Breast epithelium (tissue), 4 donors: ENCODE results near the gene FAM81B. TPM values are rescaled to one million over a fixed set of nuclear protein-coding genes. Genes with fewer than 3 reads are reported as not detected.
"Not testable (repeated sequence)": the region's sequence is repeated elsewhere in the genome, so short reads cannot be mapped to it uniquely, and the experiment has no call there.

ENCODE experiments used
- DNase-seq, 2 donors: peaks; one replicate each; pipeline ENCODE4 v3.0.0-alpha.2; 2019; ENCODE audit warnings: low spot score in 2 of 2
- H3K27ac ChIP-seq, 2 donors: fragments of 200-600 bp; sonication (generic) in 1 of 2; one replicate each; pipeline ENCODE4 v1.5.1; 2016 to 2019; ENCODE audit warnings: mild to moderate bottlenecking in 1 of 2
- H3K27me3 ChIP-seq, 2 donors: fragments of 200-600 bp; sonication (generic) in 1 of 2; one replicate each; pipeline versions ENCODE4 v1.5.1 to v1.6.0; 2017 to 2019; ENCODE audit warnings: control low read depth in 1 of 2, mild to moderate bottlenecking in 1 of 2
- H3K36me3 ChIP-seq: fragments of 200-600 bp; one replicate; pipeline ENCODE4 v1.5.1; 2019
- H3K4me1 ChIP-seq, 2 donors: fragments of 200-600 bp; sonication (generic); one replicate each; pipeline ENCODE4 v1.5.1; 2016 to 2019; ENCODE audit warnings: control low read depth in 1 of 2
- H3K4me3 ChIP-seq, 3 donors: fragments of 200-600 bp; sonication (generic); 1 replicate in 2 of 3; 2 replicates in 1 of 3; pipeline ENCODE4 v1.5.1; 2016 to 2019; ENCODE audit warnings: mild to moderate bottlenecking in 3 of 3, moderate library complexity in 2 of 3
- H3K9me3 ChIP-seq, 2 donors: fragments of 200-600 bp; sonication (generic) in 1 of 2; one replicate each; pipeline ENCODE4 v1.5.1; 2016 to 2019; ENCODE audit warnings: control low read depth in 1 of 2
- POLR2A ChIP-seq: fragments of 450-650 bp; IDR thresholded peaks from one replicate; pipeline ENCODE4 v1.6.1; 2016; ENCODE audit warnings: antibody characterized with exemption, mild to moderate bottlenecking, moderate library complexity
- POLR2AphosphoS5 ChIP-seq, 3 donors: sonication (generic); formaldehyde crosslinking; IDR thresholded peaks; one replicate each; pipeline ENCODE4 v1.6.1; 2017; ENCODE audit warnings: antibody characterized with exemption in 3 of 3
- intact Hi-C: fragments of 100-400 bp; cut with DNase I; formaldehyde crosslinking; loops from one replicate; pipeline ENCODE4 v1.15.1; 2023; ENCODE audit warnings: low total_unique reads
- total RNA-seq, 3 donors: library from RNA; depleted of rRNA; stranded (reverse); fragments of >200 nt; gene quantifications; one replicate each; pipeline ENCODE4 v1.1.0, GENCODE V29; 2016
- TF ChIP-seq, protein P1 (sequence below), 3 donors: fragments of 450-650 bp; IDR thresholded peaks; one replicate each; pipeline ENCODE4 v1.5.1; 2016 to 2017; ENCODE audit warnings: antibody characterized with exemption in 3 of 3, mild to moderate bottlenecking in 3 of 3, moderate library complexity in 3 of 3

Gene FAM81B
- total RNA-seq, 3 donors from 2014 or later, result 2.6 TPM; not detected in 2

DNA sequence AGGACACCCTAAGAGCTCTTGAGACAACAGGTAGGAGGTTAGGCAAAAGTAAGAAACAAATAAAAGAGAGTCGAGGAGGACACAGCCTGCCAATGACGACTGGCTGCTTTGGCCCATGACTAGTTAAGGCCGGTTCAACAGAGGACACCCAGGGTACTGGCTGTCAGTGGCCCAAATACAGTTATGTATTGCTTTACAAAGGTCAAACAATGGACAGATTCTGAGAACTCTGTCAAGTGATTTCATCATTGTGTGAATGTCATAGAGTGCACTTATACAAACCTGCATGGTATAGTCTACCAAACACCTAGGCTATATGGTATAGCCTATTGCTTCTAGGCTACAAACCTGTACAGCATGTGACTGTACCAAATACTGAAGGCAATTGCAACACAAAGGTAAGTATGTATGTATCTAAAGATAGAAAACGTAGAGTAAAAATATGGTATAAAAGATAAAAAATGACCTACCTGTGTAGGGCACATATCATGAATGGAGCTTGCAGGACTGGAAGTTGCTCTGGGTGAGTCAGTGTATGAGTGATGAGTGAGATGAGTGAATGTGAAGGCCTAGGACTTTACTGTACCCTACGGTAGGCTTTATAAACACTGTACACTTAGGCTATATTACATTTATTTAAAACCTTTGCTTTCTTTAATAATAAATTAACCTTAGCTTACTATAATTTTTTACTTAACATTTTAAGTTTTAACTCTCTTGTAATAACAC lies 6.5 kb upstream of the FAM81B start:
- TF ChIP-seq, protein P1, sequence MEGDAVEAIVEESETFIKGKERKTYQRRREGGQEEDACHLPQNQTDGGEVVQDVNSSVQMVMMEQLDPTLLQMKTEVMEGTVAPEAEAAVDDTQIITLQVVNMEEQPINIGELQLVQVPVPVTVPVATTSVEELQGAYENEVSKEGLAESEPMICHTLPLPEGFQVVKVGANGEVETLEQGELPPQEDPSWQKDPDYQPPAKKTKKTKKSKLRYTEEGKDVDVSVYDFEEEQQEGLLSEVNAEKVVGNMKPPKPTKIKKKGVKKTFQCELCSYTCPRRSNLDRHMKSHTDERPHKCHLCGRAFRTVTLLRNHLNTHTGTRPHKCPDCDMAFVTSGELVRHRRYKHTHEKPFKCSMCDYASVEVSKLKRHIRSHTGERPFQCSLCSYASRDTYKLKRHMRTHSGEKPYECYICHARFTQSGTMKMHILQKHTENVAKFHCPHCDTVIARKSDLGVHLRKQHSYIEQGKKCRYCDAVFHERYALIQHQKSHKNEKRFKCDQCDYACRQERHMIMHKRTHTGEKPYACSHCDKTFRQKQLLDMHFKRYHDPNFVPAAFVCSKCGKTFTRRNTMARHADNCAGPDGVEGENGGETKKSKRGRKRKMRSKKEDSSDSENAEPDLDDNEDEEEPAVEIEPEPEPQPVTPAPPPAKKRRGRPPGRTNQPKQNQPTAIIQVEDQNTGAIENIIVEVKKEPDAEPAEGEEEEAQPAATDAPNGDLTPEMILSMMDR (IDR thresholded peaks at IDR 0.05), result no peak
- no peak for TF ChIP-seq POLR2A
- TF ChIP-seq POLR2AphosphoS5 (IDR thresholded peaks at IDR 0.05), result no peak
- Histone ChIP-seq H3K4me3 (no peak overlapping the region), H3K4me1 (no peaks in the 10 kb centered on the region), H3K27ac (no peak overlapping the region), H3K9me3 (peaks cover 4 to 10% of the 10 kb centered on the region in 2 donors), H3K27me3 (no peaks in the 10 kb centered on the region), H3K36me3 (no peaks in the 10 kb centered on the region)
- DNase-seq, result no peak
- intact Hi-C loops, result no loop called here

DNA sequence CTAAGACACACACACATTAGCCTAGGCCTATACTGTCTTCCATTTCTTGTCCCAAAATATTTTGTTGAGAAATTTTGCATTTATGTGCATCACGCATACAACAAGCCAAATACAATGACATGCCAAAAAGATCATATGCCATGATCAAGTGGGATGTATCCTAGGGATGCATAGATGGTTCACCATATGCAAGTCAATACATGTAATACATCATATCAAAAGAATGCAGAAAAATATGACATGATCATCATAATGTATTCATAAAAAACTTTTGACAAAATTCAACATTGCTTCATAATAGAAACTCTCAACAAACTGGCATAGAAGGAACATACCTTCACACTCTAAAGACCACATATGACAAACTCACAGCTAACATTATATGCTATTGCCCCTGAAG lies 5.8 kb upstream of the FAM81B start:
- H3K4me1 ChIP-seq, result no peaks in the 10 kb centered on the region
- H3K27ac ChIP-seq, result no peak overlapping the region
- no peaks in the 10 kb centered on the region for H3K27me3 ChIP-seq
- TF ChIP-seq POLR2AphosphoS5 (IDR thresholded peaks at IDR 0.05) (no peak), POLR2A (no peak)
- TF ChIP-seq, protein P1 (IDR thresholded peaks at IDR 0.05), result no peak
- no peaks in the 10 kb centered on the region for H3K36me3 ChIP-seq
- H3K4me3 ChIP-seq, result no peak overlapping the region
- intact Hi-C loops, result no loop called here
- DNase-seq, result no peak
- peaks cover 4 to 9% of the 10 kb centered on the region in 2 donors for H3K9me3 ChIP-seq

DNA sequence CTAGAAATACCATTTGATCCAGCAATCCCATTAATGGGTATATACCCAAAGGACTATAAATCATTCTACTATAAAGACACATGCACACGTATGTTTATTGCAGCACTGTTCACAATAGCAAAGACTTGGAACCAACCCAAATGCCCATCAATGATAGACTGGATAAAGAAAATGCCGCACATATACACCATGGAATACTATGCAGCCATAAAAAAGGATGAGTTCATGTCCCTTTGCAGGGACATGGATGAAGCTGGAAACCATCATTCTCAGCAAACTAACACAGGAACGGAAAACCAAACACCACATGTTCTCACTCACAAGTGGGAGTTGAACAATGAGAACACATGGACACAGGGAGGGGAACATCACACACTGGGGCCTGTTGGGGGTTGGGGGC lies 799 bp downstream of the FAM81B start:
- H3K9me3 ChIP-seq, H3K4me3 ChIP-seq, H3K4me1 ChIP-seq, H3K27me3 ChIP-seq, DNase-seq, intact Hi-C loops, H3K36me3 ChIP-seq, H3K27ac ChIP-seq: not testable (repeated sequence)

DNA sequence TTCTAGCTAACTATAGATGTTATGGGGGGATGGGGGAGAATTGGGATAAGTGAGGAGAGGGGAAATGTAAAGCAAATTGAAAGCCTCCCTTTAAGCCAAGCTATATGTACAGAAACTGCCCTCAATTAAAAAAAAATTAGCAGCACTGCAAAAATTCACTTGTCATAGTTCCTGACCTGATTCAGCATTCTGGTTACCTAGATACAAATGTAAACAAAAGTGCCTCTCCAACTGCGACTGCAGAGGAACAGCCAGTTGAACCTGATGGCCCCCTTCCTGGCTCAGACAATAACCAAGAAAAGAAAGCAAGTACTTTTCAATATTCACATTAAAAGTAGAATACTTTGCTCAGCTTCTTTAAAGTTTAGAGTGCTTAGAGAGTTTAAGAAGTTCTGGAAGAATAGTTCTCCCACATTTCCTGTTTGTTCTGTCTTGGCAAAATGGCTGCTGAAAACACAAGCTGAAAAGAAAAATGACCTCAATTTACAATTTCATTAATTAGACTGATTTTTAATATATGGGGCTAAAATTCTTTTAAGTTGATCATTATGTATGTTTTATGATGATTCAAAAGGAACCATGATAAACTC lies 1.5 kb downstream of the FAM81B start:
- intact Hi-C loops, result no loop called here

DNA sequence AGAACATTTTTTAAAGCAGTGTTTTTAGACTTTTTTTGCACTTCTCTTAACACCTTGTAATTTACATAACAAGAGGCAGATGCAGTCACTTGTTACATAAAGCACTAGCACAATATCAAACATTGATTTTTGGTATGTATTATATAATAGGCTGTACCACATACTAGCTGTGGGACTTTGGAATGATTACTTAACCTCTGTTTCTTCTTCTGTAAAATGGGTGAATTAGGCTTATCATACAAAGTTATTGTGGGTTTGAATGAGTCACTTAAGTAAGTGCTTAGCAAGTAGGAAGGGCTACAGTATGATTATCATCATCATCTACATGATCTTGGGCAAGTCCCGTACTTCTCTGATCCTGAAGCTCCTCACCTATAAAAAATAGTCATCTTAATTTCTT lies 2.1 kb downstream of the FAM81B start:
- no peaks in the 10 kb centered on the region for H3K27me3 ChIP-seq
- intact Hi-C loops, result no loop called here
- no peak overlapping the region for H3K4me3 ChIP-seq
- no peak overlapping the region for H3K27ac ChIP-seq
- no peaks in the 10 kb centered on the region for H3K9me3 ChIP-seq
- no peaks in the 10 kb centered on the region for H3K4me1 ChIP-seq
- no peaks in the 10 kb centered on the region for H3K36me3 ChIP-seq
- DNase-seq, result no peak
- TF ChIP-seq POLR2A (no peak), POLR2AphosphoS5 (IDR thresholded peaks at IDR 0.05) (no peak)
- TF ChIP-seq, protein P1 (IDR thresholded peaks at IDR 0.05), result no peak

More for the DNA sequence above, 1.5 kb downstream of the FAM81B start:
- H3K4me1 ChIP-seq, result no peaks in the 10 kb centered on the region
- H3K4me3 ChIP-seq, result no peak overlapping the region
- H3K27ac ChIP-seq, result no peak overlapping the region
- H3K27me3 ChIP-seq, result no peaks in the 10 kb centered on the region
- no peaks in the 10 kb centered on the region for H3K36me3 ChIP-seq
- no peaks in the 10 kb centered on the region for H3K9me3 ChIP-seq
- no peak for DNase-seq
- TF ChIP-seq, protein P1 (IDR thresholded peaks at IDR 0.05), result no peak
- no peak for TF ChIP-seq POLR2A
- TF ChIP-seq POLR2AphosphoS5 (IDR thresholded peaks at IDR 0.05), result no peak
